ENCODE results near the gene CELF6.

The CELF6 gene

DNA sequence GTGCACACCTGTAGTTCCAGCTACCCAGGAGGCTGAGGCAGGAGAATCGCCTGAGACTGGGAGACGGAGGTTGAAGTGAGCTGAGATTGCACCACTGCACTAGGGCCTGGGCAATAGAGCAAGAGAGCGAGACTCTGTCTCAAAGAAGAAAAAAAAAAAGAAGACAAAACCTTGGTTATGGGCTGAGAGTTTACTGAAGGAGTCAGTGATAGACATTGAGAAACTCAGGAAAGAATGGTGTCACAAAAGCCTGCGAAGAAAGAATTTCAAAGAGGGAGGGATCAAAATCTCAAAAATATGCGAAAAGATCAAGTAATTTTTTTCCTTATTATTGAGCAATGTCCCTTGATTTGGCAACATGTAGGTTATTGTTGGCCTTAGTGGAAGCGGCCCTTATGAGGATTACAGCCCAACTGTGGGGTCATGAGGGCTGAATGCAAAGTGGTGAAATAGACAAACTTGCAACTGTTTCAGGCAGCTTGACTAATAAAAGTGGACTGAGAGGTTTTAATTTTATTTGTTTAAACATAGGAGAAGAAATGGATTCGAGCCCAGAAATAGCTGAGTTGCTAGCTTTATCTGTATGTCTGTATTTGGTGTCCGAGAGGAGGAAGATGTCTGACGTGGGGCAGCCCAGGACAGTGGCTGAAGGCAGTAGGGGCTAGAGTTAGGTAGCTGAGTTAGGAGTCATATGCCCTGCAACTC, 18.8 kb upstream of the CELF6 start:
- Histone ChIP-seq H3K36me3 (ENCODE audit: insufficient read depth, low read length) (no peaks in the 10 kb centered on the region), H3F3A (ENCODE audit: low read depth) (no peaks in the 10 kb centered on the region), H4K20me1 (ENCODE audit: insufficient read depth, low read length, poor library complexity, severe bottlenecking) (no peaks in the 10 kb centered on the region), H3K9me3 (ENCODE audit: insufficient read depth, low read depth, low read length) (no peaks in the 10 kb centered on the region), H3K79me2 (ENCODE audit: insufficient read depth, low read length) (no peaks in the 10 kb centered on the region), H3K9ac (ENCODE audit: low read depth, low read length, poor library complexity, severe bottlenecking) (no peak overlapping the region), H3K4me1 (ENCODE audit: insufficient read depth, low read length, poor library complexity, severe bottlenecking) (no peaks in the 10 kb centered on the region), H2AFZ (ENCODE audit: low read length) (no peak overlapping the region), H3K9me2 (replicated peaks; ENCODE audit: low read depth, low read length) (no peaks in the 10 kb centered on the region), H3K27me3 (ENCODE audit: insufficient read depth, low read length, poor library complexity, severe bottlenecking) (no peaks in the 10 kb centered on the region), H3K4me2 (ENCODE audit: low read depth, low read length, poor library complexity, severe bottlenecking) (no peak overlapping the region), H3K4me3 (ENCODE audit: low read length, poor library complexity, severe bottlenecking) (no peak overlapping the region)
- TF ChIP-seq, protein P1, sequence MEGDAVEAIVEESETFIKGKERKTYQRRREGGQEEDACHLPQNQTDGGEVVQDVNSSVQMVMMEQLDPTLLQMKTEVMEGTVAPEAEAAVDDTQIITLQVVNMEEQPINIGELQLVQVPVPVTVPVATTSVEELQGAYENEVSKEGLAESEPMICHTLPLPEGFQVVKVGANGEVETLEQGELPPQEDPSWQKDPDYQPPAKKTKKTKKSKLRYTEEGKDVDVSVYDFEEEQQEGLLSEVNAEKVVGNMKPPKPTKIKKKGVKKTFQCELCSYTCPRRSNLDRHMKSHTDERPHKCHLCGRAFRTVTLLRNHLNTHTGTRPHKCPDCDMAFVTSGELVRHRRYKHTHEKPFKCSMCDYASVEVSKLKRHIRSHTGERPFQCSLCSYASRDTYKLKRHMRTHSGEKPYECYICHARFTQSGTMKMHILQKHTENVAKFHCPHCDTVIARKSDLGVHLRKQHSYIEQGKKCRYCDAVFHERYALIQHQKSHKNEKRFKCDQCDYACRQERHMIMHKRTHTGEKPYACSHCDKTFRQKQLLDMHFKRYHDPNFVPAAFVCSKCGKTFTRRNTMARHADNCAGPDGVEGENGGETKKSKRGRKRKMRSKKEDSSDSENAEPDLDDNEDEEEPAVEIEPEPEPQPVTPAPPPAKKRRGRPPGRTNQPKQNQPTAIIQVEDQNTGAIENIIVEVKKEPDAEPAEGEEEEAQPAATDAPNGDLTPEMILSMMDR (conservative IDR thresholded peaks at IDR 0.05; ENCODE audit: low read length), result no peak
- TF ChIP-seq EZH2phosphoT487 (IDR thresholded peaks at IDR 0.05; ENCODE audit: borderline replicate concordance), result no peak

DNA sequence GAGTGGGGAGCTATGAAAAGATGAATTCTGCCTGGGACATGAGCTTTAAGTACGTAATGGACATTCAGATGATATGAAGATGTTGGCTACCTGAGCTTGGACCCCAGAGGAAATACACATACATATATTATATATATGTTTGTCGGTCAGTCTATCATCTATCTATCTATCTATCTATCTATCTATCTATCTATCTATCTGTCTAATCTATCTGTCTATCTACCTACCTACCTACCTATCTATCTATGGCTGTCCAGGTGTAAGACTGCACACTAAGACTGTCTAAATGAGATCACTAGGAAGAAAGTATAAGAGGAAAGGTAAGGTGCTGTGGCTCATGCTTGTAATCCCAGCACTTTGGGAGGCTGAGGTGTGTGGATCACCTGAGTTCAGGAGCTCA, 18.2 kb upstream of the CELF6 start:
- Histone ChIP-seq H3K9me2 (replicated peaks; ENCODE audit: low read depth, low read length) (no peaks in the 10 kb centered on the region), H3K36me3 (ENCODE audit: insufficient read depth, low read length) (no peaks in the 10 kb centered on the region), H2AFZ (ENCODE audit: low read length) (no peak overlapping the region), H3K79me2 (ENCODE audit: insufficient read depth, low read length) (no peaks in the 10 kb centered on the region), H3K9me3 (ENCODE audit: insufficient read depth, low read depth, low read length) (no peaks in the 10 kb centered on the region), H3K4me3 (ENCODE audit: low read length, poor library complexity, severe bottlenecking) (no peak overlapping the region), H3K9ac (ENCODE audit: low read depth, low read length, poor library complexity, severe bottlenecking) (no peak overlapping the region), H3K4me1 (ENCODE audit: insufficient read depth, low read length, poor library complexity, severe bottlenecking) (no peaks in the 10 kb centered on the region), H3K4me2 (ENCODE audit: low read depth, low read length, poor library complexity, severe bottlenecking) (no peak overlapping the region), H3K27me3 (ENCODE audit: insufficient read depth, low read length, poor library complexity, severe bottlenecking) (no peaks in the 10 kb centered on the region), H4K20me1 (ENCODE audit: insufficient read depth, low read length, poor library complexity, severe bottlenecking) (no peaks in the 10 kb centered on the region), H3F3A (ENCODE audit: low read depth) (no peaks in the 10 kb centered on the region)
- TF ChIP-seq EZH2phosphoT487 (IDR thresholded peaks at IDR 0.05; ENCODE audit: borderline replicate concordance), result no peak
- TF ChIP-seq, protein P1 (conservative IDR thresholded peaks at IDR 0.05; ENCODE audit: low read length), result no peak

DNA sequence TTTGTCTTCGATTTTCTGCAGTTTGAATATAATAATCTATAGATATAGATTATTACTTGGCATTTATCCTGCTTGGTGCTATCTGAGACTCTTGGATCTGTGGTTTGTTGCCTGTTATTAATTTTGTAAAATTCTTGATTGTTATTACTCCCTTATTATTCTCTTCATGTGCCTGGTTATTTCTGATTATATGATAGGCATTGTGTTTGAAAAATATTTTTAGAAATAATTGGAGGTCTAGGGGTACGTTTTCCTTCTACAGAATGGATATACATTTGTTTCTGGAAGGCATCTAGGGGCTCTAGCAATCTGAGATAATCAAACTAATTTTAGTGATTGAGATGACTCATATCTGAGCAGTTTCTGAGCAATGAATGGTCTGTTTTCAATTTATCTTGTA, 14.9 kb upstream of the CELF6 start:
- Histone ChIP-seq H2AFZ (ENCODE audit: low read length) (no peak overlapping the region), H3K4me1 (ENCODE audit: insufficient read depth, low read length, poor library complexity, severe bottlenecking) (no peaks in the 10 kb centered on the region), H3K36me3 (ENCODE audit: insufficient read depth, low read length) (no peaks in the 10 kb centered on the region), H3K9me2 (replicated peaks; ENCODE audit: low read depth, low read length) (no peaks in the 10 kb centered on the region), H3K4me2 (ENCODE audit: low read depth, low read length, poor library complexity, severe bottlenecking) (no peak overlapping the region), H3K9ac (ENCODE audit: low read depth, low read length, poor library complexity, severe bottlenecking) (no peak overlapping the region), H3K9me3 (ENCODE audit: insufficient read depth, low read depth, low read length) (no peaks in the 10 kb centered on the region), H3K79me2 (ENCODE audit: insufficient read depth, low read length) (no peaks in the 10 kb centered on the region), H3K4me3 (ENCODE audit: low read length, poor library complexity, severe bottlenecking) (no peak overlapping the region), H3K27me3 (ENCODE audit: insufficient read depth, low read length, poor library complexity, severe bottlenecking) (no peaks in the 10 kb centered on the region), H3F3A (ENCODE audit: low read depth) (no peaks in the 10 kb centered on the region), H4K20me1 (ENCODE audit: insufficient read depth, low read length, poor library complexity, severe bottlenecking) (no peaks in the 10 kb centered on the region)
- TF ChIP-seq, protein P1 (conservative IDR thresholded peaks at IDR 0.05; ENCODE audit: low read length), result no peak
- no peak for TF ChIP-seq EZH2phosphoT487 (IDR thresholded peaks at IDR 0.05; ENCODE audit: borderline replicate concordance)
